Brain pericyte (primary cell): ENCODE data around the gene INO80E.
"Not testable (repeated sequence)": the region's sequence is repeated elsewhere in the genome, so short reads cannot be mapped to it uniquely, and the experiment has no call there.

ENCODE experiments used
- DNase-seq: peaks from one replicate; pipeline ENCODE4 v3.0.0-alpha.2; 2012; ENCODE audit warnings: low read depth, low spot score

The INO80E gene

GRCh38 chr16:30009990-30010843 is 14.2 kb downstream of the INO80E start:
- DNase-seq, result no peak

- no peak for DNase-seq
Measured at GRCh38 chr16:30010844-30011713, 15.0 kb downstream of the INO80E start, which contains the start of gene DOC2A. TSS of gene DOC2A (minus strand) at chr16:30011027. CDS start at chr16:30010222, 805 bp downstream.

- no peak for DNase-seq
Measured at GRCh38 chr16:30011714-30012504, 15.9 kb downstream of the INO80E start.

- not testable (repeated sequence) for DNase-seq
Measured at GRCh38 chr16:30012598-30012997, 16.6 kb downstream of the INO80E start.

- DNase-seq, result not testable (repeated sequence)
Measured at GRCh38 chr16:30015450-30015849, 19.4 kb downstream of the INO80E start.

GRCh38 chr16:30016555-30017276 is 20.7 kb downstream of the INO80E start:
- DNase-seq, result no peak

GRCh38 chr16:30017277-30017656 is 21.2 kb downstream of the INO80E start:
- no peak for DNase-seq

GRCh38 chr16:30017937-30018336 is 21.9 kb downstream of the INO80E start:
- not testable (repeated sequence) for DNase-seq

GRCh38 chr16:30018731-30019158 is 22.7 kb downstream of the INO80E start:
- DNase-seq, result no peak

- DNase-seq, result no peak
Measured at GRCh38 chr16:30022887-30023286, 26.8 kb downstream of the INO80E start, which contains the start of gene C16orf92. TSS of gene C16orf92 (plus strand) at chr16:30023198. CDS start at chr16:30023341, 143 bp downstream.

GRCh38 chr16:30023586-30023985 is 27.5 kb downstream of the INO80E start:
- no peak for DNase-seq

GRCh38 chr16:30024451-30024850 is 28.4 kb downstream of the INO80E start:
- no peak for DNase-seq

- DNase-seq, result no peak
Measured at GRCh38 chr16:30025156-30025555, 29.1 kb downstream of the INO80E start.

- DNase-seq, result no peak
Measured at GRCh38 chr16:30025574-30025973, 29.5 kb downstream of the INO80E start.

- no peak for DNase-seq
Measured at GRCh38 chr16:30026449-30026848, 30.4 kb downstream of the INO80E start.

GRCh38 chr16:30027588-30028437 is 31.8 kb downstream of the INO80E start:
- no peak for DNase-seq

- no peak for DNase-seq
Measured at GRCh38 chr16:30028438-30029076, 32.5 kb downstream of the INO80E start.

GRCh38 chr16:30030011-30030685 is 34.1 kb downstream of the INO80E start:
- no peak for DNase-seq
